Fibroblast of lung (primary cell): ENCODE data around the gene LCN2. TPM values are rescaled to one million over a fixed set of nuclear protein-coding genes. Genes with fewer than 3 reads are reported as not detected.

ENCODE experiments used
- DNase-seq, 2 donors: peaks; one replicate each; pipeline versions ENCODE4 v3.0.0 to v3.0.0-alpha.2; 2010; ENCODE audit warnings: low read depth in 2 of 2
- H2AFZ ChIP-seq: 2 replicates; pipeline ENCODE4 v1.5.1; 2012; ENCODE audit warnings: low read length, control low read depth, inconsistent platforms
- H3K27ac ChIP-seq: 2 replicates; pipeline ENCODE4 v1.5.1; 2011; ENCODE audit warnings: low read length, control low read depth; ENCODE audit not compliant: insufficient read depth
- H3K27me3 ChIP-seq: 2 replicates; pipeline ENCODE4 v1.5.1; 2011; ENCODE audit warnings: mild to moderate bottlenecking, low read length; ENCODE audit not compliant: control insufficient read depth, insufficient read depth
- H3K36me3 ChIP-seq: 2 replicates; pipeline ENCODE4 v1.5.1; 2011; ENCODE audit warnings: low read length; ENCODE audit not compliant: control insufficient read depth, insufficient read depth
- H3K4me1 ChIP-seq: 2 replicates; pipeline ENCODE4 v1.5.1; 2011; ENCODE audit warnings: low read length; ENCODE audit not compliant: control insufficient read depth, insufficient read depth; ENCODE audit errors: extremely low read depth
- H3K4me2 ChIP-seq: 2 replicates; pipeline ENCODE4 v1.5.1; 2011; ENCODE audit warnings: low read length, control low read depth; ENCODE audit not compliant: insufficient read depth; ENCODE audit errors: extremely low read depth
- H3K4me3 ChIP-seq, 4 experiments: fragments of 200-600 bp in 1 of 4; sonication (generic) in 1 of 4; replicated peaks in 1 of 4; 2 replicates each; pipeline ENCODE4 v1.5.1; 2011 to 2016; ENCODE audit warnings: low read length in 4 of 4, low read depth in 3 of 4, mild to moderate bottlenecking in 3 of 4, control low read depth in 2 of 4, inconsistent platforms in 1 of 4, mixed read lengths in 1 of 4; ENCODE audit not compliant: insufficient read depth in 1 of 4; ENCODE audit errors: control extremely low read depth in 1 of 4
- H3K79me2 ChIP-seq: 2 replicates; pipeline ENCODE4 v1.5.1; 2012; ENCODE audit warnings: mild to moderate bottlenecking, low read length, inconsistent platforms; ENCODE audit not compliant: control insufficient read depth, insufficient read depth
- H3K9ac ChIP-seq: 2 replicates; pipeline ENCODE4 v1.5.1; 2011; ENCODE audit warnings: mild to moderate bottlenecking, low read length, control low read depth; ENCODE audit not compliant: insufficient read depth
- H3K9me3 ChIP-seq: 2 replicates; pipeline ENCODE4 v1.5.1; 2012; ENCODE audit warnings: low read depth, low read length; ENCODE audit not compliant: control insufficient read depth, insufficient read depth
- H4K20me1 ChIP-seq: 2 replicates; pipeline ENCODE4 v1.5.1; 2011; ENCODE audit warnings: low read length; ENCODE audit not compliant: control insufficient read depth, insufficient read depth; ENCODE audit errors: extremely low read depth
- EZH2 ChIP-seq: IDR thresholded peaks from 2 replicates; pipeline ENCODE4 v1.5.1; 2012; ENCODE audit warnings: low read length, control low read depth, mild to moderate bottlenecking; ENCODE audit errors: missing control alignments
- polyA plus RNA-seq, 2 donors: library from polyadenylated mRNA; depleted of rRNA in 1 of 2; stranded (reverse) in 1 of 2; unstranded in 1 of 2; fragments of >200 nt; gene quantifications; 2 replicates each; pipeline ENCODE4 v1.2.1, GENCODE V29; 2011 to 2012; ENCODE audit warnings: missing spikeins in 1 of 2
- total RNA-seq: library from RNA; depleted of rRNA; stranded (reverse); fragments of >200 nt; gene quantifications from 2 replicates; pipeline ENCODE4 v1.2.1, GENCODE V29; 2014
- TF ChIP-seq, protein P1 (sequence below), 2 donors: IDR thresholded peaks in 1 of 2; conservative IDR thresholded peaks in 1 of 2; 1 replicate in 1 of 2; 2 replicates in 1 of 2; pipeline ENCODE4 v1.5.1; 2011 to 2012; ENCODE audit warnings: low read length in 2 of 2, control low read depth in 1 of 2, inconsistent platforms in 1 of 2, low read depth in 1 of 2, mild to moderate bottlenecking in 1 of 2

Gene LCN2
- total and polyA plus RNA-seq, 2 donors (not counting 1 experiment from before 2014, with no cell fraction given), result not detected

DNA sequence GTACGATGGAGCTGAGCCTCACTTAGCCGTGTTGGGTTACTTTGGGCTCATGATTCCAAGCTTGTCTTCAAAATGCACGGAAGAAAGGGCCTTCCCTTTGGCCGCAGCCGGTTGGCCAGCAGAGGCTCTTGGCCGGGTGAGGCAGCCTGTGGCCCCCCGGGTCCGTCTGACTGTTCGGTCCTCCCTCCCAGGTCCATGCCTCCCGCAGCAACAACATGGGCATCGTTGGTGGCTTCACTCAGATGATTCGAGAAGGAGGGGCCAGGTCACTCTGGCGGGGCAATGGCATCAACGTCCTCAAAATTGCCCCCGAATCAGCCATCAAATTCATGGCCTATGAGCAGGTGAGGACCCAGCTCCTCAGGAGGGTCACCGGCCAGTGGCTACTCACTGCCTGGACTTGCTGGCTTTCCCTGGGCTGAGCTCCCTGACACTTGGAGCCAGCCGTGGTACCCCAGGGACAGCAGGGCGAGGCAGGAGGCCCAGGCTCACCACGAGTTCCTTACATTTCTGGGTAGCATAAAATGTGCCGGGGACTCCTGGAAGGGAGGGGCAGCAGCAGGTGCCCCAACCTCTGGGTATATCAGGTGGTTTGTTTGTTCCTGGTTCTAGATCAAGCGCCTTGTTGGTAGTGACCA, 43.6 kb upstream of the LCN2 start:
- Histone ChIP-seq H3K36me3 (peaks cover 61% of the 10 kb centered on the region), H4K20me1 (no peaks in the 10 kb centered on the region)

DNA sequence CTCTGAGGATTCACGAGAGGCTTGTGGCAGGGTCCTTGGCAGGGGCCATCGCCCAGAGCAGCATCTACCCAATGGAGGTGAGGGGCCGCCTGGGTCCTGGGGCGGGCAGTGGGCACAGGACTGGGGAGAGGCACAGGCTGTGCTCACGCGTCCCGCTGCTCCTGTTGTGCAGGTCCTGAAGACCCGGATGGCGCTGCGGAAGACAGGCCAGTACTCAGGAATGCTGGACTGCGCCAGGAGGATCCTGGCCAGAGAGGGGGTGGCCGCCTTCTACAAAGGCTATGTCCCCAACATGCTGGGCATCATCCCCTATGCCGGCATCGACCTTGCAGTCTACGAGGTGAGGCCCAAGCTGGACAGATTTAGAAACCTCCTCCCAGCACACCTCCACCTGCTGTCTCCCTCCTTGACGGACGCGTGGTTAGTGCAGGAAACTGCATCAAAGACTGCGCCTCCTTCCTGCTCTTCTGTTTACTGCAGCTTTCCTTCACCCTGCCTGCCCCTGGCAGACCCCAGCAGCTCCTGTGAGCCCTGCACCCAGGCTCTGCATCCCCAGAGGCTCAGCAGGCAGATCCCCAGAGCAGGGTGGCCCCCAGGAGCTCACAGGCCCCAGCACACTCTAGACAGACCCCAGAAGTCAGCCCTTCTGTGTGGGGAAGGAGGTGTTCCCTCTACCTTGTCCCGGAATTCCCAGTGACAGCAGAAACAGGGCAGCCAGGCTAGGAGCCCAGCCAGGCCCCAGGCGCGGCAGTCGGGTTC, 42.9 kb upstream of the LCN2 start:
- Histone ChIP-seq H3K27ac (no peak overlapping the region), H3K36me3 (peaks cover 54% of the 10 kb centered on the region), H3K27me3 (no peaks in the 10 kb centered on the region), H3K4me1 (no peaks in the 10 kb centered on the region), H3K4me2 (no peak overlapping the region), H3K4me3 (no peak overlapping the region), H3K79me2 (peaks cover 14% of the 10 kb centered on the region), H4K20me1 (no peaks in the 10 kb centered on the region), H2AFZ (no peak overlapping the region), H3K9ac (no peak overlapping the region), H3K9me3 (no peaks in the 10 kb centered on the region)
- no peak for DNase-seq
- TF ChIP-seq, protein P1, sequence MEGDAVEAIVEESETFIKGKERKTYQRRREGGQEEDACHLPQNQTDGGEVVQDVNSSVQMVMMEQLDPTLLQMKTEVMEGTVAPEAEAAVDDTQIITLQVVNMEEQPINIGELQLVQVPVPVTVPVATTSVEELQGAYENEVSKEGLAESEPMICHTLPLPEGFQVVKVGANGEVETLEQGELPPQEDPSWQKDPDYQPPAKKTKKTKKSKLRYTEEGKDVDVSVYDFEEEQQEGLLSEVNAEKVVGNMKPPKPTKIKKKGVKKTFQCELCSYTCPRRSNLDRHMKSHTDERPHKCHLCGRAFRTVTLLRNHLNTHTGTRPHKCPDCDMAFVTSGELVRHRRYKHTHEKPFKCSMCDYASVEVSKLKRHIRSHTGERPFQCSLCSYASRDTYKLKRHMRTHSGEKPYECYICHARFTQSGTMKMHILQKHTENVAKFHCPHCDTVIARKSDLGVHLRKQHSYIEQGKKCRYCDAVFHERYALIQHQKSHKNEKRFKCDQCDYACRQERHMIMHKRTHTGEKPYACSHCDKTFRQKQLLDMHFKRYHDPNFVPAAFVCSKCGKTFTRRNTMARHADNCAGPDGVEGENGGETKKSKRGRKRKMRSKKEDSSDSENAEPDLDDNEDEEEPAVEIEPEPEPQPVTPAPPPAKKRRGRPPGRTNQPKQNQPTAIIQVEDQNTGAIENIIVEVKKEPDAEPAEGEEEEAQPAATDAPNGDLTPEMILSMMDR (conservative IDR thresholded peaks at IDR 0.05 in 1 of 2, IDR thresholded peaks at IDR 0.05 in 1 of 2; ENCODE audit: low read depth in 1 of 2, low read length in 2 of 2), result no peak
- TF ChIP-seq EZH2, result no peak

More for the DNA sequence above, 43.6 kb upstream of the LCN2 start:
- no peaks in the 10 kb centered on the region for H3K27me3 ChIP-seq
- H3K4me1 ChIP-seq, result peaks cover 5% of the 10 kb centered on the region
- no peak overlapping the region for H3K27ac ChIP-seq
- peaks cover 21% of the 10 kb centered on the region for H3K79me2 ChIP-seq
- no peak overlapping the region for H2AFZ ChIP-seq
- no peak overlapping the region for H3K4me2 ChIP-seq
- DNase-seq, result no peak
- H3K9ac ChIP-seq, result no peak overlapping the region
- TF ChIP-seq EZH2, result no peak
- TF ChIP-seq, protein P1 (conservative IDR thresholded peaks at IDR 0.05 in 1 of 2, IDR thresholded peaks at IDR 0.05 in 1 of 2; ENCODE audit: low read depth in 1 of 2, low read length in 2 of 2), result no peak
- no peaks in the 10 kb centered on the region for H3K9me3 ChIP-seq
- H3K4me3 ChIP-seq, result no peak overlapping the region

DNA sequence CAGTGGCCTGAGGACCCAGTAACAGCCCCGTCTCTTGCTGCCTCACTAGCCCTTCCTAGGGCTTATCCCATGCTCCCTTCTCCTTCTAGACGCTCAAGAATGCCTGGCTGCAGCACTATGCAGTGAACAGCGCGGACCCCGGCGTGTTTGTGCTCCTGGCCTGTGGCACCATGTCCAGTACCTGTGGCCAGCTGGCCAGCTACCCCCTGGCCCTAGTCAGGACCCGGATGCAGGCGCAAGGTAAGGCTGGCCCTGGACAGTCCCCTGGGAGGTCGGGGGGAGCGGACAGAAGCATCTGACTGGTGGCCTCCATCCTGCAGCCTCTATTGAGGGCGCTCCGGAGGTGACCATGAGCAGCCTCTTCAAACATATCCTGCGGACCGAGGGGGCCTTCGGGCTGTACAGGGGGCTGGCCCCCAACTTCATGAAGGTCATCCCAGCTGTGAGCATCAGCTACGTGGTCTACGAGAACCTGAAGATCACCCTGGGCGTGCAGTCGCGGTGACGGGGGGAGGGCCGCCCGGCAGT, 42.2 kb upstream of the LCN2 start:
- Histone ChIP-seq H3K4me3 (no peak overlapping the region), H3K4me2 (no peak overlapping the region), H3K79me2 (peaks cover 9% of the 10 kb centered on the region), H3K9me3 (no peaks in the 10 kb centered on the region), H2AFZ (no peak overlapping the region), H3K36me3 (peaks cover 48% of the 10 kb centered on the region), H3K4me1 (no peaks in the 10 kb centered on the region), H4K20me1 (no peaks in the 10 kb centered on the region), H3K27ac (no peak overlapping the region), H3K27me3 (no peaks in the 10 kb centered on the region), H3K9ac (no peak overlapping the region)
- DNase-seq, result no peak
- TF ChIP-seq EZH2, result no peak
- TF ChIP-seq, protein P1 (conservative IDR thresholded peaks at IDR 0.05 in 1 of 2, IDR thresholded peaks at IDR 0.05 in 1 of 2; ENCODE audit: low read depth in 1 of 2, low read length in 2 of 2), result no peak
